SU-DHL-6 (cell line): ENCODE measurements around the gene POLRMT.

ENCODE experiments used
- CTCF ChIP-seq: fragments of 200-600 bp; sonication (generic); IDR thresholded peaks from one replicate; pipeline ENCODE4 v1.5.1; 2017; ENCODE audit warnings: antibody characterized with exemption, mild to moderate bottlenecking, low read length, moderate library complexity; ENCODE audit not compliant: insufficient read depth, poor library complexity, severe bottlenecking
- EZH2phosphoT487 ChIP-seq: fragments of 200-600 bp; sonication (generic), shearing (Covaris generic); conservative IDR thresholded peaks from 2 replicates; pipeline ENCODE4 v1.6.1; 2018; ENCODE audit warnings: mild to moderate bottlenecking, antibody characterized with exemption, low read length, moderate library complexity, mixed read lengths

- TF ChIP-seq CTCF, result no peak
- TF ChIP-seq EZH2phosphoT487, result no peak
Observed at GRCh38 chr19:582497-583197, 50.7 kb downstream of the POLRMT start.
